Gastroesophageal sphincter (tissue), 3 donors: ENCODE results near the gene ACBD6.

Experiments used
- CTCF ChIP-seq, 4 experiments: fragments of 200-600 bp in 2 of 4; fragments of 450-650 bp in 2 of 4; sonication (generic) in 1 of 4; IDR thresholded peaks; one replicate each; pipeline ENCODE4 v1.5.1; 2017 to 2019; ENCODE audit warnings: antibody characterized with exemption in 4 of 4, mild to moderate bottlenecking in 2 of 4, moderate library complexity in 2 of 4
- POLR2AphosphoS5 ChIP-seq: sonication (generic); formaldehyde crosslinking; IDR thresholded peaks from one replicate; pipeline ENCODE4 v1.6.1; 2017; ENCODE audit warnings: antibody characterized with exemption

DNA sequence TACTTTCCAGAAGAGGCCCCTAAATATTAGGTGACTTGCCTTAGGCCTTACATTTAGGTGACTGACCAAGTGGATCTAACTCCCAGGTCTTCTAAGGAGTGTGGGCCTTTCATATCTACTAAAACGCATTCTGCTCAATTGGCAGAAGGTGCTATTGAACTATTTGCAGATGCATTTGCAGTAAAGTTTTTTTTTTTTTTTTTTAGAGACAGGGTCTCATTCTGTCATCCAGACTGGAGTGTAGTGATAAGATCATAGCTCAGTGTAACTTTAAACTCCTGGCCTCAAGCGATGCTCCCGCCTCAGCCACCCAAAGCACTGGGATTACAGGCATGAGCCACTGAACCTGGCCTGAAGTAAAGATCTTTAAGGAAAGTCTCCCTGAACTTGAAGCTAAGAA, 13.0 kb upstream of the ACBD6 start:
- no peak for TF ChIP-seq POLR2AphosphoS5
- no peak for TF ChIP-seq CTCF (IDR thresholded peaks at IDR 0.05)
